Keratinocyte (primary cell): ENCODE measurements around the gene ZNF212. TPM values are rescaled to one million over a fixed set of nuclear protein-coding genes. Genes with fewer than 3 reads are reported as not detected.

ENCODE experiments used
- DNase-seq: peaks from one replicate; pipeline ENCODE4 v3.0.0-alpha.2; 2011; ENCODE audit warnings: low read depth, missing footprints, low spot score
- FAIRE-seq: peaks from 2 replicates; lab custom pipeline; 2011; peaks lifted over from hg19 to GRCh38; lab: Jason Lieb, UNC
- H2AFZ ChIP-seq: 2 replicates; pipeline ENCODE4 v1.6.0; 2012; ENCODE audit warnings: low read length, control low read depth, inconsistent platforms; ENCODE audit not compliant: control insufficient read depth
- H3K27ac ChIP-seq: 2 replicates; pipeline ENCODE4 v1.5.1; 2011; ENCODE audit warnings: low read length; ENCODE audit not compliant: control insufficient read depth, insufficient read depth
- H3K27me3 ChIP-seq: 3 replicates; pipeline ENCODE4 v1.6.0; 2011; ENCODE audit warnings: low read length; ENCODE audit not compliant: control insufficient read depth, insufficient read depth; ENCODE audit errors: extremely low read depth
- H3K36me3 ChIP-seq, 2 experiments: 2 replicates in 1 of 2; 3 replicates in 1 of 2; pipeline ENCODE4 v1.5.1; 2011; ENCODE audit warnings: low read length in 2 of 2, mild to moderate bottlenecking in 1 of 2; ENCODE audit not compliant: control insufficient read depth in 2 of 2, insufficient read depth in 2 of 2; ENCODE audit errors: extremely low read depth in 1 of 2
- H3K4me1 ChIP-seq: 3 replicates; pipeline ENCODE4 v1.5.1; 2011; ENCODE audit warnings: low read length; ENCODE audit not compliant: control insufficient read depth, insufficient read depth; ENCODE audit errors: extremely low read depth
- H3K4me2 ChIP-seq: 3 replicates; pipeline ENCODE4 v1.6.0; 2011; ENCODE audit warnings: low read depth, low read length; ENCODE audit not compliant: control insufficient read depth, insufficient read depth; ENCODE audit errors: extremely low read depth
- H3K4me3 ChIP-seq, 3 experiments: fragments of 200-600 bp in 1 of 3; sonication (generic) in 1 of 3; 2 replicates in 2 of 3; 3 replicates in 1 of 3; pipeline ENCODE4 v1.5.1; 2011 to 2016; ENCODE audit warnings: low read length in 3 of 3, mild to moderate bottlenecking in 3 of 3, control low read depth in 2 of 3, inconsistent platforms in 1 of 3, low read depth in 1 of 3, mixed read lengths in 1 of 3, mixed run types in 1 of 3, moderate library complexity in 1 of 3; ENCODE audit not compliant: control insufficient read depth in 2 of 3, insufficient read depth in 2 of 3; ENCODE audit errors: extremely low read depth in 1 of 3
- H3K79me2 ChIP-seq: 2 replicates; pipeline ENCODE4 v1.6.0; 2012; ENCODE audit warnings: low read length; ENCODE audit not compliant: control insufficient read depth, insufficient read depth
- H3K9ac ChIP-seq: 3 replicates; pipeline ENCODE4 v1.6.0; 2011; ENCODE audit warnings: low read length; ENCODE audit not compliant: control insufficient read depth, insufficient read depth; ENCODE audit errors: extremely low read depth
- H3K9me1 ChIP-seq: 3 replicates; pipeline ENCODE4 v1.6.0; 2011; ENCODE audit warnings: low read length; ENCODE audit not compliant: control insufficient read depth, insufficient read depth; ENCODE audit errors: extremely low read depth
- H3K9me3 ChIP-seq: 2 replicates; pipeline ENCODE4 v1.5.1; 2012; ENCODE audit warnings: low read depth, low read length; ENCODE audit not compliant: control insufficient read depth
- H4K20me1 ChIP-seq: 3 replicates; pipeline ENCODE4 v1.6.0; 2011; ENCODE audit warnings: low read length; ENCODE audit not compliant: control insufficient read depth, insufficient read depth; ENCODE audit errors: extremely low read depth
- CTCF ChIP-seq, 3 experiments: IDR thresholded peaks in 1 of 3; conservative IDR thresholded peaks in 1 of 3; optimal IDR thresholded peaks in 1 of 3; 2 replicates in 2 of 3; 3 replicates in 1 of 3; pipeline versions ENCODE3 to v1.5.1; 2011; ENCODE audit warnings: low read length in 3 of 3, mild to moderate bottlenecking in 3 of 3, moderate library complexity in 2 of 3, control low read depth in 1 of 3, inconsistent platforms in 1 of 3; ENCODE audit not compliant: insufficient read depth in 2 of 3; ENCODE audit errors: extremely low read depth in 1 of 3
- EZH2 ChIP-seq: IDR thresholded peaks from one replicate; pipeline ENCODE4 v1.6.1; 2012; ENCODE audit warnings: inconsistent platforms, mild to moderate bottlenecking, low read length, moderate library complexity
- dilution Hi-C: fragments of 300-500 bp; cut with MboI; formaldehyde crosslinking; loops from one replicate; pipeline ENCODE4 v1.7.0; 2020; ENCODE audit warnings: low sequenced_read_pairs; ENCODE audit not compliant: extremely low pct_ligation_motif_present
- polyA plus RNA-seq, 5 experiments: library from polyadenylated mRNA; depleted of rRNA in 3 of 5; stranded (reverse) in 3 of 5; stranded (forward) in 1 of 5; unstranded in 1 of 5; fragments of >200 nt; gene quantifications; 1 replicate in 1 of 5; 2 replicates in 3 of 5; 3 replicates in 1 of 5; pipeline versions ENCODE4 v1.2.1 to v1.2.3, GENCODE V29; 2011 to 2012; ENCODE audit warnings: missing spikeins in 2 of 5, low read depth in 1 of 5, low replicate concordance in 1 of 5

The ZNF212 gene
- polyA plus RNA-seq, 1 donor (not counting 4 experiments of a cell fraction or from before 2014, with no cell fraction given), result 3.8 TPM

DNA sequence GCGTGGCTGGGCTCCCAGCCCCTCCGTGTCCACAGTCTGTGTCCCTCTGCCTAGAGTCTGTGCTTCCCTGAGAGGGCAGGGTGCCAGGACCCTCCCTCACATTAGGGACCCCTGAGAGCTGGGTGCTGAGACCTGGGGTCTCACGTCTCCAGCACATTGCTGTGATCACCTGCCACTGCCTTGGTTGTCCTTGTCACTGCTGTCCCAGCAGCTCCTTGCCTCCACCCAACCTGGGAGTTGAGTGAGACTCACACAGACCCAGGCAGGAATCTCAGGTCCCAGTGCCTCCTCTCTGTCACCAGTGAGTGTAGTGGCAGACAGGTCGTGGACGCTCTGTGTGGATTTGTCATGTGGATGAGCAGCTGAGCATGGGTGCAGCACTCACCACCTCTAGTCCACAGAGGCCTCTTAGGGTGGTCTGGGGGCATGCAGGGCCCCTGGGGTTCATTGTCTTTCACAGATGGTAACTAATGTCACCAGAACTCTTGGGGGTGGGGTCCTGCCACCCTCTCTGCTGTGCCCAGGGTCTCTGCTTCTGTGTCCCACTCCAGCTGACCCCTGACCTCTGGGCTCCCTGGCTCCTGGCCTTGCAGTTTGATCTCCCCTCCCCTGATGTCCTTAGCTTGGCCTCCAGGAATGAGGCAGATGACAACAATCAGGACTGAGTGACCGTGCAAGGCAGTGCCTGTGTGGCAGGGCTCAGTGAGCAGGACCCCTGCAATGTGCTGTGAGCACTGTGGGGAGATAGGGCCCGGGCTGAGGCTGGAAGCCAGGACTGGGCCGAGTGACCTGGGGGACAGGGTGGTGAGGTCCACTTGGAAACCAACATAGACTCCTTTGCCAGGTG, 41.4 kb downstream of the ZNF212 start:
- peaks cover 8 to 22% of the 10 kb centered on the region in 2 experiments for H3K36me3 ChIP-seq
- TF ChIP-seq CTCF (optimal IDR thresholded peaks at IDR 0.05 in 1 of 3, IDR thresholded peaks at IDR 0.05 in 1 of 3, conservative IDR thresholded peaks at IDR 0.05 in 1 of 3; ENCODE audit: extremely low read depth in 1 of 3, insufficient read depth in 2 of 3, low read length in 3 of 3), result no peak
- no peak for TF ChIP-seq EZH2
- H4K20me1 ChIP-seq, result no peaks in the 10 kb centered on the region
- DNase-seq (no peak), FAIRE-seq (no peak)
- H2AFZ ChIP-seq, result no peak overlapping the region
- no peaks in the 10 kb centered on the region for H3K79me2 ChIP-seq
- no peak overlapping the region for H3K4me3 ChIP-seq
- H3K4me2 ChIP-seq, result no peak overlapping the region
- no peaks in the 10 kb centered on the region for H3K27me3 ChIP-seq
- H3K9me1 ChIP-seq, result no peaks in the 10 kb centered on the region
- H3K27ac ChIP-seq, result no peak overlapping the region
- no peaks in the 10 kb centered on the region for H3K9me3 ChIP-seq
- H3K9ac ChIP-seq, result no peak overlapping the region
- H3K4me1 ChIP-seq, result peaks cover 10% of the 10 kb centered on the region
- dilution Hi-C loops, result no loop called here

GRCh38 chr7:149281508-149282330, 42.3 kb downstream of the ZNF212 start:
- DNase-seq (no peak), FAIRE-seq (no peak)
- Histone ChIP-seq H3K4me3 (no peak overlapping the region), H3K9me1 (no peaks in the 10 kb centered on the region), H3K79me2 (no peaks in the 10 kb centered on the region), H2AFZ (no peak overlapping the region), H3K4me2 (no peak overlapping the region), H3K4me1 (peaks cover 14% of the 10 kb centered on the region), H3K9me3 (no peaks in the 10 kb centered on the region), H3K27me3 (no peaks in the 10 kb centered on the region), H4K20me1 (no peaks in the 10 kb centered on the region), H3K36me3 (peaks cover 8 to 22% of the 10 kb centered on the region in 2 experiments), H3K9ac (no peak overlapping the region), H3K27ac (no peak overlapping the region)
- dilution Hi-C loops, result no loop called here
- TF ChIP-seq EZH2, result no peak
- no peak for TF ChIP-seq CTCF (optimal IDR thresholded peaks at IDR 0.05 in 1 of 3, IDR thresholded peaks at IDR 0.05 in 1 of 3, conservative IDR thresholded peaks at IDR 0.05 in 1 of 3; ENCODE audit: extremely low read depth in 1 of 3, insufficient read depth in 2 of 3, low read length in 3 of 3)
